CD4-positive, CD25-positive, alpha-beta regulatory T cell (primary cell): ENCODE results near the gene SETD9. TPM values are rescaled to one million over a fixed set of nuclear protein-coding genes. Genes with fewer than 3 reads are reported as not detected.

Experiments
- ATAC-seq, 2 donors: fragments of 150-1000 bp; cut with Tn5 transposase; one replicate each; pipeline ENCODE4 v1.10.0; 2021; ENCODE audit warnings: low read depth in 2 of 2, moderate number of reproducible peaks in 2 of 2, moderate library complexity in 1 of 2
- DNase-seq, 3 donors: peaks; one replicate each; pipeline versions ENCODE4 v3.0.0 to v3.0.0-alpha.2; 2012 to 2022; ENCODE audit warnings: mixed read lengths in 1 of 3
- H3K27ac ChIP-seq: one replicate; pipeline ENCODE4 v1.7.0; 2013; ENCODE audit warnings: mild to moderate bottlenecking, low read length; ENCODE audit not compliant: insufficient read depth, poor library complexity, severe bottlenecking
- H3K27me3 ChIP-seq: one replicate; pipeline ENCODE4 v1.7.0; 2013; ENCODE audit warnings: low read length; ENCODE audit not compliant: control insufficient read depth, insufficient read depth
- H3K36me3 ChIP-seq: one replicate; pipeline ENCODE4 v1.7.0; 2013; ENCODE audit warnings: mild to moderate bottlenecking, low read length, moderate library complexity; ENCODE audit not compliant: control insufficient read depth, insufficient read depth
- H3K4me1 ChIP-seq: 2 replicates; pipeline ENCODE4 v1.7.0; 2013; ENCODE audit warnings: mild to moderate bottlenecking, low read length; ENCODE audit not compliant: insufficient read depth, control insufficient read depth, poor library complexity, severe bottlenecking
- H3K4me3 ChIP-seq: one replicate; pipeline ENCODE4 v1.7.0; 2013; ENCODE audit warnings: low read depth, mild to moderate bottlenecking, low read length, moderate library complexity
- H3K9me3 ChIP-seq, 2 experiments: 1 replicate in 1 of 2; 2 replicates in 1 of 2; pipeline ENCODE4 v1.7.0; 2013; ENCODE audit warnings: low read length in 2 of 2, mild to moderate bottlenecking in 1 of 2, moderate library complexity in 1 of 2; ENCODE audit not compliant: control insufficient read depth in 2 of 2
- H3K27ac Mint-ChIP-seq, 3 donors: one replicate each; pipeline ENCODE4 v1.8.0; 2020 to 2022; ENCODE audit warnings: mild to moderate bottlenecking in 3 of 3, mixed read lengths in 3 of 3, moderate library complexity in 2 of 3
- H3K27me3 Mint-ChIP-seq: one replicate; pipeline ENCODE4 v1.8.0; 2022; ENCODE audit warnings: mild to moderate bottlenecking, mixed read lengths
- H3K36me3 Mint-ChIP-seq: one replicate; pipeline ENCODE4 v1.8.0; 2020; ENCODE audit warnings: mixed read lengths
- H3K4me1 Mint-ChIP-seq, 4 donors: one replicate each; pipeline ENCODE4 v1.8.0; 2020 to 2022; ENCODE audit warnings: mixed read lengths in 4 of 4, mild to moderate bottlenecking in 1 of 4
- H3K4me3 Mint-ChIP-seq, 4 donors: one replicate each; pipeline ENCODE4 v1.8.0; 2020 to 2022; ENCODE audit warnings: mild to moderate bottlenecking in 4 of 4, mixed read lengths in 4 of 4, moderate library complexity in 3 of 4
- H3K9me3 Mint-ChIP-seq, 7 donors: one replicate each; pipeline ENCODE4 v1.8.0; 2020 to 2022; ENCODE audit warnings: mixed read lengths in 7 of 7, mild to moderate bottlenecking in 3 of 7, moderate library complexity in 2 of 7
- polyA plus RNA-seq, 4 donors: library from polyadenylated mRNA; unstranded; fragments of 300-500 nt; fragmentation: Illumina TruSeq; gene quantifications; one replicate each; pipeline ENCODE4 v1.2.3, GENCODE V29; 2021
- total RNA-seq: library from RNA; stranded (reverse); gene quantifications from one replicate; pipeline ENCODE4 v1.2.3, GENCODE V29; 2022

The SETD9 gene
- total and polyA plus RNA-seq, 5 donors from 2014 or later: 3.1 to 6.1 (median 4.4) TPM

DNA sequence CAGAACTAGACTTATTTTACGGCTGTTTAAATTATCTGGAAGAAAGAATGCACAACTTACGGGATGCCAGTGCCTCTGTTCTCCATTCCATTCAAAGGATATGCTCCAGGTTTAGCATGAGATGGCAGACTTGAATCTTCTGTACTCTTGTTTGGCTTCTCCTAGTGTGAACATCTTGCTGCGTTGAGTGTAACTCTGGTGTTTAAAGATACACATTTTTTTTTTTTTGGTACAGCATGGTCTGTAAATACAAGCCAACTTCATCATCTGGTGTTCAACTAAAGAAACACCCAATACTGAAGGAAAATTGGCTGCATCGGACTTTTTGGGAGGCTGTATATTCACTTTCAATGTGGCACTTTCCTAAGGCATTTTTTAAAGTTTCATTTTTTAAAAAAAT, 49.9 kb downstream of the SETD9 start:
- Mint-ChIP-seq H3K9me3 (peaks cover 0 to 1% (median 0%) of the 10 kb centered on the region in 7 donors), H3K27me3 (peaks cover 65% of the 10 kb centered on the region), H3K27ac (no peak overlapping the region), H3K36me3 (no peaks in the 10 kb centered on the region), H3K4me3 (no peak overlapping the region), H3K4me1 (peaks cover 0 to 3% (median 0%) of the 10 kb centered on the region in 4 donors)
- no peak overlapping the region for H3K27ac ChIP-seq
- no peak for ATAC-seq
- no peaks in the 10 kb centered on the region for H3K4me1 ChIP-seq
- no peak for DNase-seq
- H3K27me3 ChIP-seq: peaks cover 62% of the 10 kb centered on the region
- H3K36me3 ChIP-seq: no peaks in the 10 kb centered on the region
- no peaks in the 10 kb centered on the region for H3K9me3 ChIP-seq
- H3K4me3 ChIP-seq: no peak overlapping the region

DNA sequence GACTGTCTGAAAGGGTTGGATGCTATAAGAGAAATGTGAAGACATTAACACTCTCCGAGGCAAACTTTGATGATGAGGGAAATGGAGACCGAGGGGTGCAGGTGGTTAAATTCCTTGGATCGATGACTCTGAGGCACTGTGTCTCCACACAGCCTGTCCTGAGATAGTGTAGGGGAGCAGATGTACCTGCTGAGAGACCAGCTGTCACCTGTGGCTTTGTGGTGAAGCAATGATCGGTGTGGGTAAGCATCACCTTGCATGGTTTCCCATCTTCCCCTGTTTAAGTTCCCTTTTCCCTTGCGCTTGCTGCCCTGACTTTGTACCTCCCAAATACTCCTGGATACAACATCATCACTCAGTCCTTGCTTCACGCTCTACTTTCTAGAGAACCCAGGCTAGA, 52.4 kb downstream of the SETD9 start:
- peaks cover 72% of the 10 kb centered on the region for H3K27me3 Mint-ChIP-seq
- H3K27ac ChIP-seq: no peak overlapping the region
- H3K4me1 ChIP-seq: no peaks in the 10 kb centered on the region
- no peak overlapping the region for H3K27ac Mint-ChIP-seq
- ATAC-seq (no peak), DNase-seq (no peak)
- peaks cover 0 to 1% (median 0%) of the 10 kb centered on the region in 7 donors for H3K9me3 Mint-ChIP-seq
- no peaks in the 10 kb centered on the region for H3K9me3 ChIP-seq
- peaks cover 0 to 3% (median 0%) of the 10 kb centered on the region in 4 donors for H3K4me1 Mint-ChIP-seq
- no peaks in the 10 kb centered on the region for H3K36me3 ChIP-seq
- no peak overlapping the region for H3K4me3 Mint-ChIP-seq
- no peak overlapping the region for H3K4me3 ChIP-seq
- H3K27me3 ChIP-seq: peaks cover 48% of the 10 kb centered on the region
- H3K36me3 Mint-ChIP-seq: no peaks in the 10 kb centered on the region

DNA sequence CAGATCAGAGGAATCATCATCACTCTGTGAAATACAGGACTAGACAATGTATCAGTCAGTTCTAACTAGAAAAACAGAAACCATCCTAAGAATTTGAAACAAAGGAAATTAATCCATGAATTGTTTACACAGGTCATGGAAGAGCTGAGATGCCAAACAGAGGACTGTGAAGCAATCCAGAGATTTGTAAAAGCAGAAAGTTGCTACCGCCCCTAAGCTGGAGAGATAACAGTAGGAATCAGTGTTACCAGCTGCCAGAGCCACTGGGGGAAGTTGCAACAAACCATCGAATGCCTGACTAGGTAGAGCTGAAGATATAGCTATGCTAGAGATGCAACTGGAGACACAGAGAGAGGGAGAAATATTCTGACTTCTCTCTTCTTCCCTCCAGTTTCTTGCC, 52.9 kb downstream of the SETD9 start:
- H3K27me3 Mint-ChIP-seq: peaks cover 73% of the 10 kb centered on the region
- Histone ChIP-seq H3K36me3 (no peaks in the 10 kb centered on the region), H3K27ac (no peak overlapping the region), H3K4me3 (no peak overlapping the region), H3K27me3 (peaks cover 44% of the 10 kb centered on the region), H3K9me3 (no peaks in the 10 kb centered on the region), H3K4me1 (no peaks in the 10 kb centered on the region)
- no peak overlapping the region for H3K27ac Mint-ChIP-seq
- peaks cover 0 to 3% (median 0%) of the 10 kb centered on the region in 4 donors for H3K4me1 Mint-ChIP-seq
- peaks cover 0 to 1% (median 0%) of the 10 kb centered on the region in 7 donors for H3K9me3 Mint-ChIP-seq
- H3K36me3 Mint-ChIP-seq: no peaks in the 10 kb centered on the region
- DNase-seq: no peak
- no peak for ATAC-seq
- no peak overlapping the region for H3K4me3 Mint-ChIP-seq

DNA sequence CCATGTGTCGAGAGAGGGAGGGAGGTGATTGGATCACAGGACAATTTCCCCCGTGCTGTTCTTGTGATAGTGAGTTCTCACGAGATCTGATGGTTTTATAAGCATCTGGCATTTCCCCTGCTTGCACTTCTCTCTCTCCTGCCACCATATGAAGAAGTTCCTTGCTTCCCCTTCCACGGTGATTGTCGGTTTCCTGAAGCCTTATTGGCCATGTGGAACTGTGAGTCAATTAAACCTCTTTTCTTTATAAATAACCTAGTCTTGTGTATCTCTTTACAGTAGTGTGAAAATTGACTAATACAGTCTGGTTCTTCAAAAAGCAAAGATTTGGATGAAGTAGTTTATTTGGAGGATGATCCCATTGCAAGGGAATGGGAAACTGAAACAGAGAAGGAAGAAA, 53.9 kb downstream of the SETD9 start:
- Histone ChIP-seq H3K27ac (no peak overlapping the region), H3K9me3 (no peaks in the 10 kb centered on the region), H3K36me3 (no peaks in the 10 kb centered on the region), H3K4me1 (no peaks in the 10 kb centered on the region), H3K27me3 (peaks cover 43% of the 10 kb centered on the region), H3K4me3 (no peak overlapping the region)
- Mint-ChIP-seq H3K9me3 (no peaks in the 10 kb centered on the region), H3K27me3 (peaks cover 73% of the 10 kb centered on the region), H3K4me1 (peaks cover 0 to 3% (median 0%) of the 10 kb centered on the region in 4 donors), H3K4me3 (no peak overlapping the region), H3K27ac (no peak overlapping the region), H3K36me3 (no peaks in the 10 kb centered on the region)
- DNase-seq: no peak
- no peak for ATAC-seq

DNA sequence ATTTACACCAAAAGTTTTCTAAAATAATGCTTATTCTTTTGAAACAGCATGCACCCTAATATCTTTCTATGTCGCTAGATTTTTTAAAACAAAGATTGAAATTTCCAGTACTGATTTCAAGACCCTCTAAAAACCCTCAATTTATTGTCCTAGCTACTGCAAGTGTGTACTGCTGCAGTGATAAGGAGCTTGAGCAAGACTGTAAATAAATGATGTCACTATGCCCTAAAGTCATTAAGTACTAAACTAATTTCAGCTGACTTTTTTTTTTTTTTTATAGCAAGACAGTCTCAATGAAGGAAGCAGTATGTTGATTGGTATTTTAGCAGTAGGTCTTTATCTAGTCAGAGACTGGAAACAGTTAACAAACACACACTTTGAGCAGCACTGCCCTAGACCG, 54.8 kb downstream of the SETD9 start:
- Histone ChIP-seq H3K4me3 (no peak overlapping the region), H3K4me1 (no peaks in the 10 kb centered on the region), H3K9me3 (no peaks in the 10 kb centered on the region), H3K36me3 (no peaks in the 10 kb centered on the region), H3K27me3 (peaks cover 40% of the 10 kb centered on the region), H3K27ac (no peak overlapping the region)
- Mint-ChIP-seq H3K9me3 (no peaks in the 10 kb centered on the region), H3K4me1 (peaks cover 0 to 3% (median 0%) of the 10 kb centered on the region in 4 donors), H3K27me3 (peaks cover 68% of the 10 kb centered on the region), H3K36me3 (no peaks in the 10 kb centered on the region), H3K27ac (no peak overlapping the region), H3K4me3 (no peak overlapping the region)
- ATAC-seq: no peak
- DNase-seq: no peak

Other genes starting within 250 kb of the SETD9 start
- gene MAP3K1, start 94.0 kb upstream of the SETD9 start, total RNA-seq: 110 TPM
- gene MAP3K1, start 94.0 kb upstream of the SETD9 start, polyA plus RNA-seq: 10 to 100 TPM; 64.3 to 84.5 (median 76.1) TPM
- gene MIER3, start 42.5 kb downstream of the SETD9 start, total RNA-seq: 23.1 TPM
- gene MIER3, start 42.5 kb downstream of the SETD9 start, polyA plus RNA-seq: 10 to 100 TPM in 1 of 4 donors, 1 to 10 TPM in 3; 6.1 to 12.4 (median 6.7) TPM